M059J (cell line): ENCODE measurements around the gene HSD3B1. TPM values are rescaled to one million over a fixed set of nuclear protein-coding genes. Genes with fewer than 3 reads are reported as not detected.
A peak's percentile ranks its signal among the peaks of the same experiment; 100 is the strongest.
"Not testable (repeated sequence)": the region's sequence is repeated elsewhere in the genome, so short reads cannot be mapped to it uniquely, and the experiment has no call there.

Experiments used
- DNase-seq: peaks from one replicate; pipeline ENCODE4 v3.0.0-alpha.2; 2012; ENCODE audit warnings: low read depth
- total RNA-seq: library from RNA; depleted of rRNA; stranded (reverse); fragments of >200 nt; shearing (Covaris generic); gene quantifications from 2 replicates; pipeline ENCODE4 v1.2.3, GENCODE V29; 2014

The HSD3B1 gene
- total RNA-seq, 1 experiment from 2014 or later: not detected

DNA sequence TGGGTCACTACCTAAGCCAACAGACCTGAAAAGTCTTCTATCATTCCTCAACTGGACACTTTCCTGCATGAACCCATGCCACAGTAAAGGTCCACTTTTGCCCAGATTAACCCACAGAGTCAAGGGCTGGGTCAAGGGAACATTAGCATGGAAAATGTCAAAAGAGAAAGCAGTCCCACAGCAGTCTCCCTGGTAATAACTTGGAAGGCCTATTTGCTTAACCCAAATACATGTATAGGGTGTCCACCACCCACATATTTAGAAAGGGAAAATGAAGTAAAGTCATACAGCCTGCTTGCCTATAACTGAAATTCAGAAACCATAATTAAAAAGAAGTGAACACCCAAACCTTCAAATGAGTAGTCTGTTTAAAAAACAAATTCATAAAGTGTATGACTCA is 16.1 kb upstream of the HSD3B1 start:
- DNase-seq: no peak

DNA sequence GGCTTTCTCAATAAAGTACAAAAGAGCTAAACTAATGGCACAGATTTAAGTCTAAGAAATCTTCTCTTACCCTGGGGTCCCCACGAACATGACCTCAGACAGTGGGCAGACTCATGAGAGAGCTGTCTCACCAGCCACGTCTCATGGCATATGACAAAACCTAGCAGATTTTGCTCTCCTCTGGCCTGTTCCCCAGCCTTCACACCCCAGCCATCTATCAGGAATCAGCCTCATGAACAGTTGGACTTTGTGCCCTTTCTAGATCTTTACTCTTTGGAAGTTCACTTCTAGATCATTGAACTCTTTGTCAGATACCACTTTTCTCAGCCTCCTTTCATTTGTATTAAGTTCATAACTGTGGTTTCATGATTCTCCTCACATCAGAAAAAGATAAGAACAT is 14.2 kb upstream of the HSD3B1 start:
- no peak for DNase-seq

DNA sequence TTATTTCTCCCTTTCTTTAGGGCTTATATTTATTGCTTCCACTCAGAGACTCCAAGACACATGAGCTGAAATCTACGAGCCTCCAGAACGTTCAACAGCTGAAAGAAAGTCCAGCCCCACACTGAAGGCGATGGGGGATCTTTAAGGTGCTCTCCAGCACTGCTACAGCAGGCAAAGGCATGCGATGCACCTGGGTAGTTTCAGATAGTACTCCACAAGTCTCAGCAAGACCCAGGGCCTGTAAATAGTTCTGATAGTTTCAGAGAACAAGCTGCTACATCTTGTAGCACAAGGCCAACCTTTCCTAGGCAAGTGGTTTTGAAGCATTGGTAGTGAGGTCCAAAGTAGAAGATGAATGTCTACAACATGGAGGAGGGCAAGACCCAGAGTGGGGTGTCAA is 2.2 kb upstream of the HSD3B1 start:
- DNase-seq: no peak

DNA sequence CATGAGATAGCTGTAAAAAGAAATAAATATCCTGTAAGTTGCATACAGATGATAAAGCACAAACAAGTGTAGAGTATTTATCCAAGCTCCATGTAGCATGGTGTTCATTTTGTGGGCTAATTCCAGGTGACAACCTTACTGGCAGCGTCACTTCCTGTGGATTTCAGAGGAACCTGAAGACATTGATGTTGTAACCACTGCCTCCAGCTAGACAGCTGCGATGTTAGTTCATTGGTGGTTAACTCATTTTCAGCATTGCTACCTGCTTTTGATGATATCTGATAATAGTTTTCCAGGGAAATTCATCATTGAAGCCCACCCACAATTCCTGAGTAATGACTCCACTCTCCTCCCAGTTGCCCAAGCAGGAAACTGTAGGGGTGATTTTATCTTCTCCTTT is 3.0 kb downstream of the HSD3B1 start:
- no peak for DNase-seq

DNA sequence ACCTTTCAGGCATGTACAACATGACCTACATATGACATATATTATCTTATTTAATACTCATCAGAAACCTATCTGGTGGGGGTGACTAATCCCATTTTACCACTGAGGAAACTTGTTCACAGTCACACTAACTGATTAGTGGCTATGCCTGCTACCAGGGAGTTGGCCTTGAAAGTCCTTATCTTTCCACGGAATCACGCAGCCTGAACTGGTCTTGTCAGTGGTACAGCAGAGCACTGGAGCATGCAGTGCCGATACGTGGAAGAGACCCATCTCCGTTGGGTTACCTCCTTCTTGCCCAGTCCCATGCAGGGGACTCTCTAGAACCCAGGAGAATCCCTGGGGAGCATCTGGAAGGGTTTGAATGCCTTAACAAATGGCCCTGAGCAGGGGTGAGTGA is 8.2 kb downstream of the HSD3B1 start:
- no peak for DNase-seq

DNA sequence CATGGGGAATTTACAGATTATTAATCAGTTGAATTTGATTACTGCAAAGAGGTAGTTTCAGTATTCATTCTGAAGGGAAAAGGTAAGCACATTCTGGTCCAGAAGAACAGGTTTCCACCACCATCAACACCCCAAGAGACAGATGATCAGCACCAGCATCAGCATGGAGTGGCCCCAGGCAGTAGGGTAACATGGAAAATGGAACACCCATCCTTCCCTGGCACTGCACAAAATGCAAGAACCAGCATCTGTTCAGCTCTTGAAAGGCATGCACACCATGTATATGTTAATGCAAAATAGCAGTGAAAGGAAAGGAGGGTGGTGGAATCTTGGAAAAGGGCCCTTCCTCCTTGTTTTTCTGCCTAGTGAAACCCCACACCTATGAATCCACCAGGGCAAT is 9.2 kb downstream of the HSD3B1 start:
- no peak for DNase-seq

DNA sequence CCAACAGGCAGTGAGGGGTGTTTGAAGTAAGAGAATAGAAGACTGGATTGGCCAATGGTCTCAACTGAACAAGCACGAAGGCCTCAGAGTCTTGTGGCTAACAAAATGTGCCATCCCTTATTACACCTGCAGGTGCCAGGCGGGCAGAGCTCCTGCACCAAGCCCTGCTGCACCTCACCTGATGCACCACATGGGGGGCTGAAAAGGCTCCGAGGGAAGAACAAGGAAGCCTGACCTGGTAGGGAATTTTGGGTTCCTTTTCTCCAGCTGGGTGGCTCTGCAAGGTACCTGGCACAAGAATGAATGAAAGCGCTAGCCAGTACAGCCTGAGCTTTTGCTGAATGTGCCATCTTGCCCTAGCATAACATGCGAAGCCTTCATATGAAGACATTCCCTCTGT is 9.7 kb downstream of the HSD3B1 start:
- no peak for DNase-seq

DNA sequence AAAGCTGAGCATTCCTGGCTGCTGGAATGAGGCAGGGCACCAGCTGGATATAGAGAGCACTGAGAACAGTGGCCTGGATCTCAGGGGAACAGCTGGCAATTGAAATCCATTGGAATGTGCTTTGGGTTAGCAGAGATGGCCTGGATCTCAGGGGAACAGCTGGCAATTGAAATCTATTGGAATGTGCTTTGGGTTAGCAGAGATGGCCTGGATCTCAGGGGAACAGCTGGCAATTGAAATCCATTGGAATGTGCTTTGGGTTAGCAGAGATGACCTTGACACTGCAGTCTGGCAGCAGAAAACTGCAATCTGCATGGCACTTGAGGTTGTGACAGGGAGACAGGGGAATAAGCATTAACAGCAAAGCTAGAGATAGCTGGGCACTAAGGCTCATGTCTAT is 10.7 kb downstream of the HSD3B1 start:
- not testable (repeated sequence) for DNase-seq

DNA sequence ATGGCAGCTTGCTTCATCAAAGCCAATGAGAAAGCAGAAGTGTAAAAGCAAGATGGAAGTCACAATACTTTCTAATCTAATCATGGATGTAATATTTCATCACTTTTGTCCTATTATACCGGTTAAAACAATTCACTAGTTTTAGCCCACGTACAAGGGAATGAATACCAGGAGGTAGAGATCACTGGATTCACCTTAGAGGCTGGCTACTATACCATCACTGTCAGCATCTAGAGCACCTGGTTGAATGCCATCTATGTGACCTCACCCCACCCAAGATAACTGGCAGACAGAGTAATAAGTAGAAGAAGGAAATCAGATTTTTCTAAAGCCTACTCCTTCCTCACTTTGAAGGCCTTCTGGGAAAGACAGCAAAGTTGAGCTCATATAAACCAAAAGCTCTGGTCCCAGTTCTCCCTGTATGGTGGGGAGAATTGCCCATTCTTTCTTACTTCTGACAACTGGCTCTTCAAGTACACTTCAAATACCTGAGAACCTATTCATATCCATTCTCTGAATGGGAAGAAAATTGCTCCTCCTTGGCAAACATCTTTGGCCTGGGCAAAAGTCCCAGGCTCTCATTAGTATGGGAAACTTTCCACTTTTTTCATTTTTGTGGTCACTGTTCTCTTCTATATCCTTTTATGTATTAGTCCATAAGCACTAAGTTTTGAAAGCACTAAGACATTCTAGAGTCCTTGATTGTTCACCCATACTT is 24.8 kb downstream of the HSD3B1 start:
- DNase-seq: no peak

DNA sequence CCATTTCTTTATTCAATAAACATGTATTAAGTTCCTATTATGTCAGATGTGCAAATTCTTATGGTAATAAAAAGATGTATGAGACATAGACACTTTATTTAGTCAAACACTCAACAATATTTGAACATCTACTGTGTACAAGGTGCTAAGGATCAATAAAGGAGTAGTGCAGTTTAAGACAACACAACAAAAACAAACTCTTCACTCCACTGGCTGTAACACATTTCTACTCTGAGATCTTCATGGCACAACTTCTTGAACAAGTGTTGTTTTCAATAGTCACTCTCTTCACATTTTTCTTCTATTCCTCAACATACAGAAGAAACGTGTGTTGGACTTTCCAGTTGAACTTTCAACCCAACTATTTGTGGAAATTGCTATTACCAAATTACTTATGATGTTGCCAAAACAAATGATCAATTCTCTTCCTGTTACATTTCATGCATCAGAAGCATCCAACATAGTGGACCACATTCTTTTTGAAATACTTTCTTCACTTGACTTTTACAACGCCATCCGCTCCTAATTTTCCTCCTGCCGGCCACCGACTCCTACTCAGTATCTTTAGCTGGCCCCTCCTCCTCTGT is 25.4 kb downstream of the HSD3B1 start:
- DNase-seq: no peak

DNA sequence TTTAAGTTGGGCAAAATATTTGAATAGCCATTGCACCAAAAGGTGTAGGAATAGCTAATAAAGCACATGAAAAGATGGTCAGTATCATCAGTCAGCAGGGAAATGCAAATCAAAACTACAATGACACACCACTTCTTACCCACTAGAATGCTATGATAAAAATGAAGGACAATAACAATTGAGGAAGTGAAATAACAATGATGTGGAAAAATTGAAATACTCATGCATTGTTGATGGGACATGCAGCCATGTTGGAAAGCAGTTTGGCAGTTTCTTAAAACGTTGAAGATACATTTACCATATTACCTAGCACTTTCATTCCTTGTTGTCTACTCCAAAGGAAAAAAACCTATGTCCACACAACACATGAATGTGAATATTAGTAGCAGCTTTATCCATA is 28.4 kb downstream of the HSD3B1 start:
- no peak for DNase-seq

DNA sequence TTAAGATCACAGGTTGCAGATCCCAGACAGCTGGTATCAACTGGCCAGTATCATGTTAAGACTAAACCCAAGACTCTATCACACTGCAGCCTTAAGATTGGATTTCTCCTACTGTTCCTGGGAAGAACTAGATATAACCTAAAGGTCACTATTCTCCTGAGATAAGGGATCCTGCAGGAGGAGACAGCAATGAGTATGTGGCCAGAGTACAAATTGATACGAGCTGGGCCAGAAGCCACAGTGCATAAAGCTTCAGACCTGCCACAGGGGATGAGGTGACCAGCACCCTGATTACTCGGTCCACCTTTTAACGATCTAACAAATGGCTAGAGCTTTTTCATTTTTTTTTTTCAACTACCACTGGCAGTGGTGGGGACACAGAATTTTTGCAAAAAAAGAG is 31.0 kb downstream of the HSD3B1 start:
- no peak for DNase-seq

DNA sequence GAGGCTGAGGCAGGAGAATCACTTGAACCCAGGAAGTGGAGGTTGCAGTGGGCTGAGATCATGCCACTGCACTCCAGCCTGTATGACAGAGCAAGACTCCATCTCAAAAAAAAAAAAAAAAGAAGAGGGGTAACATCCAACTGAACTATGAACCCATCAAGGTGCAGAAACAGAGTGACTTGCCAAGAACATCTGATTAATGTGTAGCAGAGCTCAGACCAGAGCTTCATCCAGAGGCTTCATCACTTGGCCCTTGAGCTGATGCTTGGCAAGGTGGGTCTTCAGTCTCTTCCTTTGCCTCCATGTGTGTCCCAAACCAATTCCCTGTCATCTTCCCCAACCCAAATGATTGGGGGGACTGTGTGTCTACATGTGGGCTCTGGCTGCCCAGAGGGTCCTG is 32.6 kb downstream of the HSD3B1 start:
- no peak for DNase-seq

DNA sequence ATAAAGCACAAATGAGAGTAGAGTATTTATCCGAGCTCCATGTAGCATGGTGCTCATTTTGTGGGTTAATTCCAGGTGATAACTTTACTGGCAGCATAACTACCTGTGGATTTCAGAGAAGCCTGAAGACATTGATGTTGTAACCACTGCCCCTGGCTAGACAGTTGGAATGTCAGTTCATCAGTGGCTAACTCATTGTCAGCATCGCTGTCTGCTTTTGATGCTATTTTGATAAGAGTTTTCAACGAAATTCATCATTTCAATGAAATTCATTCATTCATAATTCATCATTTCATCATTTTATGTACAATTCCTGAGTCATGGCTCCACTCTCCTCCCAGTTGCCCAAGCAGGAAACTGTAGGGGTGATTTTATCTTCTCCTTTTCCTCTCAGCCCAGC is 34.4 kb downstream of the HSD3B1 start:
- no peak for DNase-seq

DNA sequence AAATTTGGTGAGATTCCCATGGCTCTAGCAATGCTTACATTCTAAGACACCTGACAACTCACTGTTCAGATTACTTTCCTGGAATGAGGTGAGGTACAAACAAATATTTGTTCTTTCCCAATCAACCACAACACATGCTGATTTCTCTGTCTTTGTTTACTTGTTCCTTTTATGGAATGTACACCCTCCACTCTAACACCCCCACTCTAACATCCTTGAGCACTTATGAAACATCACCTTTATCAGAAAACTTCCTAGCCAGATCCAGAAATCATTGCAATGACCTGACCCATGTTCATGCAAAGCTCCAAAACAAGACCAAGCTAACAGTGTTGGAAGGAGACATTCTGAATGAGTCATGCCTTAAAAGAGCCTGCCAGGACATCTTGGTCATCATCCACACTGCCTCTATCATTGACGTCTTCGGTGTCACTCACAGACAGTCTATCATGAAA is 35.5 kb downstream of the HSD3B1 start:
- no peak for DNase-seq

DNA sequence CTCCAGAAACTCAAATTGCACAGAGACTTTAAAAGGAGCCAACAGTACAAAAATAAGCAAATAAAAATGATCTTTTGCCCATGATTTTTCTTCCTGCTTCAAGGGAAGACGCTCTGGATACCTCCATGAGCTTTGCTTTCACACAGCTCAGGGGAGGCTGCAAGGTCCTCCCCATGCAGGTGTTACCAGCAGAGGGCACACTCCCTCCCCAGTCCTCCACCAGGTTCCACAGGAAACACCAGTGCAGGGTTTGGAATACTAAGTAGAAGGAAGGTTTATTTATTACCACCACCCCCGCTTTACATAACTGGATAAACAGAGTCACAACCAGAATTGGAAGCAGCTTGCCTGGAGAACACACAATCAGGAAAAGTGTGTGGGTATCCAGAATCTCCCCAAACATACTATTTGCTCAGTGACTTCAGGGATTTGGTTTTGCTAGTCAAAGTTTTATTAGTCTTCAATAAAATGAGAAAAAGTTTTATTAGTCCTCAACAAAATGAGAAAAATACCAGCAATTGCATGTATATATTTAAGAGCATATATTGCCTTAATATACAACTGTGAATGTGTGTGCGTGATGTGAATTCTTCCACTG is 37.3 kb downstream of the HSD3B1 start:
- no peak for DNase-seq

DNA sequence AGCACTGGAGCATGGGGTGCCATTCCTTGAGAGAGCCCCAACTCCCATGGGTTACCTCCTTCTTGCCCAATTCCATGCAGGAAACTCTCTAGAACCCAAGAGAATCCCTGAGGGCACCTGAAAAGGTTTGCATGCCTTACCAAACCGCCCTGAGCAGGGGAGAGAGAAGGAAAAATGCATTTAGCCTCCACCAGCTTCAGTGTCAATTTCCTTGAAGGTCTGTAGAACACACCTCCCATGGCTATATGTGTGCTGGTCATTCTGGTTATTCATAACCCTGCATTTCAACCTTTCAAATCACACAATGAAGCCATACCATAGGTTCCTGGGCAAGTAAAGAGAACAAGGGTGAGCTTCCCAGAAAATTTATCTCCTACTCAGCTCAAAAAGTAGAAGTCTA is 39.6 kb downstream of the HSD3B1 start:
- no peak for DNase-seq

DNA sequence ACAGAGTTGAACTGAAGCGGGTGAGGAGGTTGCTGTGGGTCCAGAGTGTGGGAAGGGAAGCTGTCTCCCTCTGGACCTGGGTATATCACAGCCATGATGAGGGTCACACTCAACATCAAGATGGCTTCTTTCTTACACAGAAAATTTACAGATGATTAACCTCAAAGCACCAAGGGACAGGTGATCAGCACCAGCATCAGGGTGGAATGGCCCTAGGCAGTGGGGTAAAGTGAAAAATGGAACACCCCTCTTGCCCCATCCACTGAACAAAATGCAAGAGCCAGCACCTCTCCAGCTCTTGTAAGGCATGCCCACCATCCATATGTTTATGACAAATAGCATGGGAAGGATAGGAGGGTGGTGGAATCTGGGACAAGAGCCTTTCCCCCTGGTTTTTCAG is 40.3 kb downstream of the HSD3B1 start:
- DNase-seq: no peak

DNA sequence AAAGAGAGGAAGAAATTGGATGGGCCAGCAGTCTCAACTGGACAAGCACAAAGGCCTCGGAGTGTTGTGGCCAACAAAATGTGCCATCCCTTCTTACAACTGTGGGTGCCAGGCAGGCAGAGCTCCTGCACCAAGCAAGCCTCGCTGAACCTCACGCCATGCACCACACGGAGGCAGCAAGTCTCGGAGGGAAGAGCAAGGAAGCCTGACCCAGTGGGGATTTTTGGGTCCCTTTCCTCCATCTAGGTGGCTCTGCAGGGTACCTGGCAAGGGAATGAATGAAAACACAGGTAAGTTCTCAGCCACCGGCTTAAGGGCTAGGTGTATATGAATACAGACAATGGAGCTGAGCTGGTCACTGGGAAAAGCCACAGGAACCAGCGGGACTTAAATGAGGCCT is 40.8 kb downstream of the HSD3B1 start:
- no peak for DNase-seq

DNA sequence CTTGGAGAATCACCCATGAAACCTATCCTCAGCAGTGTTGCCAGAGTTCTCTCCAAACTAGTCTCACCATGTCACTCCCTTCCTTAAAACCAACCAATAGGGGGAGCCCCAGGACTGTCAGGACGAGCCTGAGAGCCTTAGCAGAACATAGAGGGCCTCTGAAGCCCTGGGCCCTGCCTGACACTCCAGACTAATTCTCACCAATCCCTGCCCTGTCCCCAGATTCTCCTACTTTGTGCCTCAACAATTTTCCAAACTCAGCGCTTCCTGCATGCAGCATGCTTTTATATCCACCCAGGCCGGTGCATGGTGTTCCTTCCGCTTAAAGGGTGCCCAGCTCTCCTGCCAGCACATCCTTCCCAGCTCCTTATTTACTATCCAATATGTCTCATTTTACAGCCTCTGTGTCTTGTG is 42.7 kb downstream of the HSD3B1 start:
- peak; percentile 60 for DNase-seq

DNA sequence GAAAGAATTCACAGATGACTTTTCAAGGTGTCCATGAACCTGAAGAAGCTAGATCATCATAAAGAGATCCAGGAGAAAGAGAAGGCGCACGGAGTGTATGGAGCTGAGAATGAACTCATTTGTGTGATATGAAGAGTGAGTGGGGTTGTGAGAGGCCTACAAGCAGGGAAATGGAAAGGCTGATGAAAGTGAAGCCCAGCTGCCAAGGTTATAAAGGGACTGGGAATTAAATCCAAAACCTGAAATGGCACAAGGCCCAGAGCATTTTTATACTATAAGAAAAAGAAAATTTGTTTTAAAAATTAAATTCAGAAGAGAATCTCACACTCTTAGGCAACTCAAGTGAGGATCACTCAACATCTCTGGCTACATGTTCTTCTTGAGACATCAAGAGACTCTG is 43.4 kb downstream of the HSD3B1 start:
- DNase-seq: no peak

DNA sequence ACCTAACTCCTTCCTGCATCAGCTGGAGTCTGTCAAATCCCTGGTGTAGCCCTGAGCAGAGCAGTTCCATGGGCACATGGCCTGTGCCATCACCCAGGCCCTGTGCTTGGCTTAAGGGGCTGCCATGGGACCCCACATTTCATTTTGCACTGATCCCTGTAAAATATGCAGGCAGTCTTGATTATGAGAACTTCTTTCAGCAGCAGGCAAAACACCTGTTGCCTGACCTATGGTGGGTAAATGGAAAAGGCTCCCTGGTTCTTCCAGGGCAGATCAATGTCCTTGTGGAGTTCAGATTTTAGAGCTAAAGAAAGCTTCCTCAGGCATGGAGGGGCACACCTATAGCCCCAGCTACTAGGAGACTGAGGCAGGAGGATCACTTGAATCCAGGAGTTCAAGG is 44.2 kb downstream of the HSD3B1 start:
- DNase-seq: no peak

DNA sequence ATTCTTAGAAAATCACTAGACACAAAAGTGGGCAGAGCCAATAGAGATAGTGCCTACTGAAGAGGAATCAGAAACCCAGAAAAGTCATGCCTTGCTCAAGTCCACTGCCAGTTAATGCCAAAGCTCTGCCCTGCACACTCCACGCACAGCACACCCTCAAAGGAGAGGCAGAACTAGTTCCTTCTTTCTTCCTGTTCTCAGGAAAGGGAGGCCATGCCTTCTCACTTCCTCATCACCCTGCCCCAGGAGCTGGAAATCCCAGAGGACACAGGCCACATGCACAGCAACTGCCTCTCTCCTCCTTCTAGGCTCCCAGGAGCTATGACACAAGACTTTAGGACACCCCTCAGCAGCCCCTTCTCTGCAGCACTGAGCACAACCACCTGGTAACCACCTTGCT is 45.6 kb downstream of the HSD3B1 start:
- DNase-seq: not testable (repeated sequence)
